Measurements from ENCODE around the gene DYNC1I1.

DYNC1I1 gene

GRCh38 chr7:96033009-96033598 lies 260.8 kb downstream of the DYNC1I1 start:
- no peak for DNase-seq

GRCh38 chr7:96034940-96035727 lies 262.8 kb downstream of the DYNC1I1 start:
- no peak for DNase-seq

GRCh38 chr7:96040250-96040772 lies 268.0 kb downstream of the DYNC1I1 start:
- DNase-seq: no peak

DNA sequence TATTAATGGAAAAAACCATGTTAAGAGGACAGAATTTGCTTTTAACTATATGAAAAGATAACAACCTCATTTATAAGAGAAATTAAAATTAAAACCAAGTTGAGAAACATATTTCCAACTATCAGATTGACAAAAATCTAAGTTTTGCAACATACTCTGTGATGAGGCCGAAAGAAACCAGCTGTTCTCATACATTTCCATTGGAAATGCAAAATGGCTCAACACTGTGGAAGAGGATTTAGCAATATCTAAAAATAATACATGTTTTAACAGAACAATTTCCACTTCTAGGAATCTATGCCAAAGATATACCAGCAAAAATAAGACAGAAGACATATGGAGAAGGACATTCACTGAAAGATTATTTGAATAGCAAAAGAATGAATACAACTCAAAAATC lies 268.8 kb downstream of the DYNC1I1 start:
- DNase-seq: no peak

GRCh38 chr7:96045181-96045580 lies 272.8 kb downstream of the DYNC1I1 start:
- no peak for DNase-seq

DNA sequence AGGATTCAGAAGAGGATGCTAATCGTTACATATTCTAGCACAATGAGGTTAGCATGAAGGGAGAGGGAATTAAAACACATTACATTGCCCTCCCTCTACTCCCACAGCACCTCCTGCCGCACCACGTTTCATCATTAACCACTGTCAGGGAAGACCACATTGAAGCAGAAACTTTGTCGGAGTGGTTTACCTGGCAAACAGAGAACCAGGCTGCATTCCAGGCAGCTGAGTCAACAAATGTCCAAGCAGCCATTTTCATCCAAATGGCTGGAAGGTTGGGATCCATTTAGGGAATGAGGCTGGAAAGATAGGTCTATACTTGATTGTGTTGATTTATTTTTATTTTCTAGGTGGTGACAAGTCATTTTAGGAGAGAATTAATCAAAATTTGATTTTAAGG lies 273.6 kb downstream of the DYNC1I1 start:
- no peak for DNase-seq

DNA sequence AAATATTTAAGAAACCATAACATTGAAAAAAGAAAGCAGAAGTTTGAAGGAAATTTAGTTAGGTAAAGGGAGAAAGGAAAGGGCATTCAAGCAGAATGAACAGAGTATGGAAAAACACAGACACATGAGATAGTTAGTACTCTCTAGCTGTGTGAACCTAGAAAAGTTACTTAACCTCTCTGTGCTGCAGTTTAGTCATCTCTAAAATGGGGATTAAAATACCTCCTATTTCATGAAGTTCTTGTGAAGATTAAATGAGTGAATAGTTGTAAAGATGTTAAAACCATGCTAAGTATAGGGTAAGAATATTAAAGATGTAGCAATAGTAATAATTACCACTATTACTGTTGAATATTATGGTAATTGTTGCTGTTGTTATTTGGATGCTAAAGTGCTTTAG lies 279.9 kb downstream of the DYNC1I1 start:
- no peak for DNase-seq

- no peak for DNase-seq
Observed at GRCh38 chr7:96052860-96053470, 280.6 kb downstream of the DYNC1I1 start.

DNA sequence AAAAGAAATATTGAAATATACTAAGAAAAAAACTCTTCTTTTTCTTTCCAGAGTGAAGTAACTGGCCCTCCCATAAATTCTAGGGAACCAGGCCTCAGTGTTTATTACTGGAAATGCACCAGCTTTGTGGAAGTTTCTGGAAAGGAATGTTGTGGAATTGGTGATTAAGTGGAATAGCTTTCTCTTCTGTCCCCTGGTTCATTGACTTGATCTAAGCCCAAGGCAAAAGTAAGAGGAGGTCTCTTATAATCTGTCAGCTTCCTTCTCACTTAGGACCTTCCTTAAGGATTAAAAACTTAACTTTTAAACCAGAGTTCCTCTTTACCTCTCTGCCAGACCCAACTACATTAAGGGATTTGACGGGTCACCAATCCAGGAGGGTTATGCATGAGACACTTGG lies 283.4 kb downstream of the DYNC1I1 start:
- DNase-seq: peak; percentile 9

DNA sequence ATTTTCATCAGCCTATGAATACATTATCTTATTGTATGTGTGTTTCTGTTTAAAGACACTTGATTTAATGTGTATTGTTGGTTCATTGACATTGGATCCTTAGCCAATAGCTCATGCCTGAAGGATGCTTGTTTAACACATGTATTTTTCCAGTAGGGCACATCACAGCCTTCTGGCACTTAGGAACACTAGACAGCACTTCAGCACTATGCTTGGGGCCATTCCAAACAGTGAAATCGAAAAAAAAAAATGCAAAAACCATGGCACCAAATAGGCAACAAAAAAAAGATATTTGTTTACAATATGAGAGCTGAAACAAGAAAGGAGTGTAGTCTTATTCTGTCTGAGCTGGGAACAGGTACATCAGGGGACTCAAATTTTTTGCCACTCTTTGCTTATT lies 286.7 kb downstream of the DYNC1I1 start:
- no peak for DNase-seq

- DNase-seq: peak; percentile 12
Observed at GRCh38 chr7:96061009-96061408, 288.7 kb downstream of the DYNC1I1 start.

- DNase-seq: peak; percentile 2
Observed at GRCh38 chr7:96061844-96062243, 289.5 kb downstream of the DYNC1I1 start.

- DNase-seq: no peak
Observed at GRCh38 chr7:96067321-96067720, 295.0 kb downstream of the DYNC1I1 start.

DNA sequence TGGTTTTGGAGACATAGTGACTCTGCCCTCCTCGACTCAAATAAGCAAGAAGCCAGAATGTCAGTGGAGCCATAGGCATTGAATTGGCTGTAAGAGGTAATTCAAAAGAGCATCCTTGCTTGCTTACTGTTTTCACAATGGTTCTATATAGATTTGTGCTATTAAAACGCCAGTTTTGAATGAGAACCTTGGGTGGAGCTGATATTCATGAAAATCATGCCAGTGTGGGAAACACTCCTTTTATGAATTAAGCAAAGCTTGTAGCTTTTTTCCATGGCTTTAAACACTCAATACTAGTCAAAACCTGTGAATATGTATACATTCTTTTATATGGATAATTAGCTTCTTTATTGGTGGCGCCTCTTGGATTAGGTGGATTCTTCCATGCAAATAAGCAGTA lies 297.0 kb downstream of the DYNC1I1 start:
- no peak for DNase-seq

GRCh38 chr7:96074871-96075270 lies 302.5 kb downstream of the DYNC1I1 start:
- no peak for DNase-seq

- peak; percentile 53 for DNase-seq
Observed at GRCh38 chr7:96075510-96076349, 303.4 kb downstream of the DYNC1I1 start.

- DNase-seq: no peak
Observed at GRCh38 chr7:96076350-96076707, 304.0 kb downstream of the DYNC1I1 start.

GRCh38 chr7:96080027-96080426 lies 307.7 kb downstream of the DYNC1I1 start:
- DNase-seq: no peak

GRCh38 chr7:96084881-96085553 lies 312.7 kb downstream of the DYNC1I1 start:
- DNase-seq: peak; percentile 54

DNA sequence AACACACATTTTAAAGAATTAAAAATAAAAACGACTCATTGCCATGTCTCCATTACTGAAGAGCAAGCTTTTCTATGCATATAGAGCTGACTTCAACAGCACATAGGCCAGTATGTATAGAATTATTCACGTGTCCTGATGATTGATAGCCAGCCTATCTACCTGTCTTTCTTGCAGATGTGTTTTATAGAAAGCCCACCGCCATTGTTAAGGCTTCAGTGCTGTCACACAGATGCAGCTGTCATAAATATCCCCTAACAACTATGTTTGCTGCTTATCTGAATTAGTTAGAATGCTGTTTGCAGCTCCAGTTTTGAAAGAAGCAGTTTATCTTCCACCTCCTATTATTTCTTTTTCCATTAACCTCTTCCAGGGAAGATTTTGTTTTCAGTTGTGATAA lies 313.6 kb downstream of the DYNC1I1 start:
- no peak for DNase-seq

- DNase-seq: no peak
Observed at GRCh38 chr7:96088579-96088978, 316.2 kb downstream of the DYNC1I1 start.

DNA sequence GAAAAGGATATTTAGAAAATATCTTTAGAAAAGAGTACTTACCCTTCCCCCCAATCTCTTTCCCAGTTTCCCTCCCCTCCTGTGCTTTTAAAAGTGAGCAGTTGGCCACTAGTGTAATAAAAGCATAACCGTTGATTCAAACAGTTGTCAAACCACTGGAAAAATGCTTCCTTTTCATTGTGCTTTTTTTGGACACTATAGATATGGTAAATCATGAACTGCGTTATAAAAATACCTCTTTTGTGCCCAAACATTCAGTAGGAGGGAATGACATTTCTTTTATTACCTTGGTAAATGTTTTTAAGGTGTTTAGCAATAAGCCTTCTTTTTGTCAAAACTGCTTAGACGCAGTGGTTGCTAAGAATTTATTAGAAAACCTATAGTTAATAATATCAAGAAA lies 317.2 kb downstream of the DYNC1I1 start:
- DNase-seq: no peak

DNA sequence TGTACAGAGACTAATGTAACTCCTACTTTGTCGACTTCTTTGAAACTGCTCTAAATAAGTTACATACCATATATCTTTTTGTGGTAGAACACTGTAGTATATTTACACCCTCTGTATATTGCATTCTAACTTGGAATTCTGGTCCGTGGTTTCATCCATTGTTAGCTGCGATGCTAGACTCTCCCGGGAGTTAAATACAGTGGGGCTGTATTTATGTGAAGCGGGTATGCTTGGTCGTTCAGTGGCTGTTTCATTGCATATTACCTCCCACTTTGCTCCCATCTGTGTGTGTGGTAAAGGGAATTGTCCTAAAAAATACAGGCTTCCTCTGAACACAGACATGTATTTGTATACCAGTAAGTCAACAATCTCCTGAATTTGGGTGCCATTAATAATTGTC lies 318.4 kb downstream of the DYNC1I1 start:
- DNase-seq: no peak

All from fibroblast of skin of right biceps (primary cell).